Measurements from ENCODE around the gene FIZ1. TPM values are rescaled to one million over a fixed set of nuclear protein-coding genes. Genes with fewer than 3 reads are reported as not detected.
A peak's percentile ranks its signal among the peaks of the same experiment; 100 is the strongest.

FIZ1 gene
- total RNA-seq, 1 experiment from 2014 or later: 21.5 TPM

- no peaks in the 10 kb centered on the region for H3K79me1 ChIP-seq (ENCODE audit: insufficient read depth, low read depth, low read length, poor library complexity, severe bottlenecking)
- H2AFZ ChIP-seq (ENCODE audit: low read length): peak overlapping the region; percentile 9
- Mint-ChIP-seq H3K4me1 (peaks cover 33 to 46% of the 10 kb centered on the region in 2 experiments), H3K9me3 (no peaks in the 10 kb centered on the region; a peak in 1 of 5 replicates), H3K27me3 (ENCODE audit: low read depth) (peaks cover 2% of the 10 kb centered on the region), H3K27ac (no peak overlapping the region; a peak in 1 of 7 replicates), H3K4me3 (peak overlapping the region in 1 of 2 experiments; percentile 43; a peak in 2 of 5 replicates), H3K36me3 (ENCODE audit: insufficient read depth in 1 of 3, low read depth in 3 of 3) (no peaks in the 10 kb centered on the region)
- H4K8ac ChIP-seq (replicated peaks; ENCODE audit: insufficient read length, low read depth, low read length): no peak overlapping the region
- no peak overlapping the region for H2BK12ac ChIP-seq (ENCODE audit: insufficient read length, low read depth, low read length)
- no peak overlapping the region for H2BK120ac ChIP-seq (ENCODE audit: low read depth, low read length, poor library complexity, severe bottlenecking)
- H2BK20ac ChIP-seq (ENCODE audit: low read depth, low read length, poor library complexity, severe bottlenecking): no peak overlapping the region
- no peak overlapping the region for H4K91ac ChIP-seq (ENCODE audit: insufficient read length, low read depth, low read length)
- peaks cover 7% of the 10 kb centered on the region for H3K23me2 ChIP-seq (ENCODE audit: insufficient read length, low read depth, low read length, poor library complexity, severe bottlenecking)
- no peak overlapping the region for H3K18ac ChIP-seq (ENCODE audit: insufficient read length, low read depth, low read length)
- peak overlapping the region; percentile 20 for H3K9ac ChIP-seq (ENCODE audit: extremely low read depth, insufficient read length, low read length)
- H2BK15ac ChIP-seq (ENCODE audit: low read depth, low read length): no peak overlapping the region
- no peak overlapping the region for H4K5ac ChIP-seq (ENCODE audit: insufficient read length, low read depth, low read length)
- TF ChIP-seq, protein P1, sequence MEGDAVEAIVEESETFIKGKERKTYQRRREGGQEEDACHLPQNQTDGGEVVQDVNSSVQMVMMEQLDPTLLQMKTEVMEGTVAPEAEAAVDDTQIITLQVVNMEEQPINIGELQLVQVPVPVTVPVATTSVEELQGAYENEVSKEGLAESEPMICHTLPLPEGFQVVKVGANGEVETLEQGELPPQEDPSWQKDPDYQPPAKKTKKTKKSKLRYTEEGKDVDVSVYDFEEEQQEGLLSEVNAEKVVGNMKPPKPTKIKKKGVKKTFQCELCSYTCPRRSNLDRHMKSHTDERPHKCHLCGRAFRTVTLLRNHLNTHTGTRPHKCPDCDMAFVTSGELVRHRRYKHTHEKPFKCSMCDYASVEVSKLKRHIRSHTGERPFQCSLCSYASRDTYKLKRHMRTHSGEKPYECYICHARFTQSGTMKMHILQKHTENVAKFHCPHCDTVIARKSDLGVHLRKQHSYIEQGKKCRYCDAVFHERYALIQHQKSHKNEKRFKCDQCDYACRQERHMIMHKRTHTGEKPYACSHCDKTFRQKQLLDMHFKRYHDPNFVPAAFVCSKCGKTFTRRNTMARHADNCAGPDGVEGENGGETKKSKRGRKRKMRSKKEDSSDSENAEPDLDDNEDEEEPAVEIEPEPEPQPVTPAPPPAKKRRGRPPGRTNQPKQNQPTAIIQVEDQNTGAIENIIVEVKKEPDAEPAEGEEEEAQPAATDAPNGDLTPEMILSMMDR (conservative IDR thresholded peaks at IDR 0.05): no peak
- H3K14ac ChIP-seq (ENCODE audit: insufficient read depth, low read length): no peak overlapping the region
- H3K9me3 ChIP-seq (ENCODE audit: control insufficient read depth, low read depth, low read length): no peaks in the 10 kb centered on the region
- no peak overlapping the region for H3K27ac ChIP-seq (ENCODE audit: insufficient read length, low read depth, low read length)
- H4K20me1 ChIP-seq (ENCODE audit: control insufficient read depth, insufficient read depth, insufficient read length): no peaks in the 10 kb centered on the region
- H3K27me3 ChIP-seq (ENCODE audit: insufficient read depth, low read length): no peaks in the 10 kb centered on the region
- no peak overlapping the region for H3K56ac ChIP-seq (ENCODE audit: insufficient read length, low read depth, low read length)
- H3K4me2 ChIP-seq (ENCODE audit: insufficient read depth, insufficient read length, low read length): peak overlapping the region; percentile 0
- DNase-seq: no peak
- no CpG with 5 or more reads among the region's 13 CpGs for WGBS (ENCODE audit: extremely low coverage, insufficient read length, low lambda C conversion rate)
- H3T11ph ChIP-seq (ENCODE audit: low read length): no peak overlapping the region
- no peak overlapping the region for H3K4ac ChIP-seq (ENCODE audit: low read depth, low read length)
- H3K23ac ChIP-seq (ENCODE audit: insufficient read length, low read depth, low read length): no peak overlapping the region
- H2BK5ac ChIP-seq (ENCODE audit: insufficient read length, low read length): no peak overlapping the region
- peaks cover 8% of the 10 kb centered on the region; the same call in 1 of the 2 replicates for H3K4me1 ChIP-seq (ENCODE audit: insufficient read depth, low read length)
- no peaks in the 10 kb centered on the region for H3K79me2 ChIP-seq (ENCODE audit: insufficient read depth, low read length)
- H2AK5ac ChIP-seq (ENCODE audit: insufficient read length, low read length): no peak overlapping the region
Measured at GRCh38 chr19:55553217-55554182, 45.8 kb downstream of the FIZ1 start.
